ENCODE measurements around the gene SAMD13. TPM values are rescaled to one million over a fixed set of nuclear protein-coding genes. Genes with fewer than 3 reads are reported as not detected.

SAMD13 gene
- total RNA-seq, 1 experiment from 2014 or later = 2.2 TPM

GRCh38 chr1:84390226-84390625, 88.7 kb downstream of the SAMD13 start:
- no TSS peak for BruUV-seq (replicated peaks)

GRCh38 chr1:84398175-84399155, 97.0 kb downstream of the SAMD13 start, which contains the start of gene DNASE2B:
Gene DNASE2B (plus strand): TSS chr1:84398484. CDS start chr1:84398565, 81 bp downstream.
- TF ChIP-seq, protein P1, sequence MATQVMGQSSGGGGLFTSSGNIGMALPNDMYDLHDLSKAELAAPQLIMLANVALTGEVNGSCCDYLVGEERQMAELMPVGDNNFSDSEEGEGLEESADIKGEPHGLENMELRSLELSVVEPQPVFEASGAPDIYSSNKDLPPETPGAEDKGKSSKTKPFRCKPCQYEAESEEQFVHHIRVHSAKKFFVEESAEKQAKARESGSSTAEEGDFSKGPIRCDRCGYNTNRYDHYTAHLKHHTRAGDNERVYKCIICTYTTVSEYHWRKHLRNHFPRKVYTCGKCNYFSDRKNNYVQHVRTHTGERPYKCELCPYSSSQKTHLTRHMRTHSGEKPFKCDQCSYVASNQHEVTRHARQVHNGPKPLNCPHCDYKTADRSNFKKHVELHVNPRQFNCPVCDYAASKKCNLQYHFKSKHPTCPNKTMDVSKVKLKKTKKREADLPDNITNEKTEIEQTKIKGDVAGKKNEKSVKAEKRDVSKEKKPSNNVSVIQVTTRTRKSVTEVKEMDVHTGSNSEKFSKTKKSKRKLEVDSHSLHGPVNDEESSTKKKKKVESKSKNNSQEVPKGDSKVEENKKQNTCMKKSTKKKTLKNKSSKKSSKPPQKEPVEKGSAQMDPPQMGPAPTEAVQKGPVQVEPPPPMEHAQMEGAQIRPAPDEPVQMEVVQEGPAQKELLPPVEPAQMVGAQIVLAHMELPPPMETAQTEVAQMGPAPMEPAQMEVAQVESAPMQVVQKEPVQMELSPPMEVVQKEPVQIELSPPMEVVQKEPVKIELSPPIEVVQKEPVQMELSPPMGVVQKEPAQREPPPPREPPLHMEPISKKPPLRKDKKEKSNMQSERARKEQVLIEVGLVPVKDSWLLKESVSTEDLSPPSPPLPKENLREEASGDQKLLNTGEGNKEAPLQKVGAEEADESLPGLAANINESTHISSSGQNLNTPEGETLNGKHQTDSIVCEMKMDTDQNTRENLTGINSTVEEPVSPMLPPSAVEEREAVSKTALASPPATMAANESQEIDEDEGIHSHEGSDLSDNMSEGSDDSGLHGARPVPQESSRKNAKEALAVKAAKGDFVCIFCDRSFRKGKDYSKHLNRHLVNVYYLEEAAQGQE (IDR thresholded peaks at IDR 0.05; ENCODE audit: insufficient read depth in 1 of 2, low read depth in 2 of 2, low read length in 1 of 2) = no peak
- TF ChIP-seq TCF7L2 (IDR thresholded peaks at IDR 0.05; ENCODE audit: low read depth, low read length) (no peak), SIN3A (IDR thresholded peaks at IDR 0.05; ENCODE audit: borderline replicate concordance, insufficient read depth, low read depth, low read length) (no peak), POLR2AphosphoS5 (IDR thresholded peaks at IDR 0.05; ENCODE audit: low read depth, low read length) (no peak)
- TF ChIP-seq, protein P2, sequence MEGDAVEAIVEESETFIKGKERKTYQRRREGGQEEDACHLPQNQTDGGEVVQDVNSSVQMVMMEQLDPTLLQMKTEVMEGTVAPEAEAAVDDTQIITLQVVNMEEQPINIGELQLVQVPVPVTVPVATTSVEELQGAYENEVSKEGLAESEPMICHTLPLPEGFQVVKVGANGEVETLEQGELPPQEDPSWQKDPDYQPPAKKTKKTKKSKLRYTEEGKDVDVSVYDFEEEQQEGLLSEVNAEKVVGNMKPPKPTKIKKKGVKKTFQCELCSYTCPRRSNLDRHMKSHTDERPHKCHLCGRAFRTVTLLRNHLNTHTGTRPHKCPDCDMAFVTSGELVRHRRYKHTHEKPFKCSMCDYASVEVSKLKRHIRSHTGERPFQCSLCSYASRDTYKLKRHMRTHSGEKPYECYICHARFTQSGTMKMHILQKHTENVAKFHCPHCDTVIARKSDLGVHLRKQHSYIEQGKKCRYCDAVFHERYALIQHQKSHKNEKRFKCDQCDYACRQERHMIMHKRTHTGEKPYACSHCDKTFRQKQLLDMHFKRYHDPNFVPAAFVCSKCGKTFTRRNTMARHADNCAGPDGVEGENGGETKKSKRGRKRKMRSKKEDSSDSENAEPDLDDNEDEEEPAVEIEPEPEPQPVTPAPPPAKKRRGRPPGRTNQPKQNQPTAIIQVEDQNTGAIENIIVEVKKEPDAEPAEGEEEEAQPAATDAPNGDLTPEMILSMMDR (IDR thresholded peaks at IDR 0.05) = no peak
- in situ Hi-C loops (cut with HindIII; ENCODE audit: low pct_unique_long_range_greater_than_20kb, low sequenced_read_pairs) = no loop called here
- intact Hi-C loops (cut with micrococcal nuclease; ENCODE audit: unreplicated experiment) = no loop called here
- H3K36me3 ChIP-seq (ENCODE audit: control insufficient read depth, insufficient read depth, low read length) = no peaks in the 10 kb centered on the region
- H3K9me3 ChIP-seq (ENCODE audit: control insufficient read depth, insufficient read depth, low read depth, low read length) = no peaks in the 10 kb centered on the region; the same call in 1 of the 2 replicates
- DNase-seq (ENCODE audit: low read depth, low spot score) (no peak), ATAC-seq (no peak)
- BruUV-seq (replicated peaks) = no TSS peak
- ChIA-PET POLR2A (interaction anchor here (0.5 to 0.6 kb wide), 2 partner anchors 13 to 452 kb away, joined by 5 to 17 read pairs; no protein-coding TSS in a partner anchor), CTCF (no interaction called here)
- H3K4me3 ChIP-seq (ENCODE audit: low read depth in 2 of 2, low read length in 2 of 2) = no peak within 1 kb of the TSS
- no peak within 1 kb of the TSS; the same call in 1 of the 2 replicates for H3K27ac ChIP-seq (ENCODE audit: low read length)
- H3K27me3 ChIP-seq (ENCODE audit: control insufficient read depth, insufficient read depth, low read length) = no peaks in the 10 kb centered on the region
- no peaks in the 10 kb centered on the region for H3K4me1 ChIP-seq (ENCODE audit: control insufficient read depth, insufficient read depth, low read length)

More at GRCh38 chr1:84390226-84390625, 88.7 kb downstream of the SAMD13 start:
- Histone ChIP-seq H3K36me3 (ENCODE audit: control insufficient read depth, insufficient read depth, low read length) (no peaks in the 10 kb centered on the region), H3K9me3 (ENCODE audit: control insufficient read depth, insufficient read depth, low read depth, low read length) (no peaks in the 10 kb centered on the region), H3K27me3 (ENCODE audit: control insufficient read depth, insufficient read depth, low read length) (no peaks in the 10 kb centered on the region), H3K4me3 (ENCODE audit: low read depth in 2 of 2, low read length in 2 of 2) (no peak overlapping the region), H3K4me1 (ENCODE audit: control insufficient read depth, insufficient read depth, low read length) (no peaks in the 10 kb centered on the region), H3K27ac (ENCODE audit: low read length) (no peak overlapping the region)
- in situ Hi-C loops (cut with HindIII; ENCODE audit: low pct_unique_long_range_greater_than_20kb, low sequenced_read_pairs) = no loop called here
- ChIA-PET CTCF (no interaction called here), POLR2A (no interaction called here)
- DNase-seq (ENCODE audit: low read depth, low spot score) (no peak), ATAC-seq (no peak)
- TF ChIP-seq SIN3A (IDR thresholded peaks at IDR 0.05; ENCODE audit: borderline replicate concordance, insufficient read depth, low read depth, low read length) = no peak
- TF ChIP-seq, protein P1 (IDR thresholded peaks at IDR 0.05; ENCODE audit: insufficient read depth in 1 of 2, low read depth in 2 of 2, low read length in 1 of 2) = no peak
- no peak for TF ChIP-seq POLR2AphosphoS5 (IDR thresholded peaks at IDR 0.05; ENCODE audit: low read depth, low read length)
- no peak for TF ChIP-seq TCF7L2 (IDR thresholded peaks at IDR 0.05; ENCODE audit: low read depth, low read length)
- TF ChIP-seq, protein P2 (IDR thresholded peaks at IDR 0.05) = no peak
- intact Hi-C loops (cut with micrococcal nuclease; ENCODE audit: unreplicated experiment) = no loop called here

All from Panc1 (cell line).